Gastroesophageal sphincter (tissue), 4 donors: ENCODE results near the gene SERPINE3. TPM values are rescaled to one million over a fixed set of nuclear protein-coding genes. Genes with fewer than 3 reads are reported as not detected.
A peak's percentile ranks its signal among the peaks of the same experiment; 100 is the strongest.

ENCODE experiments used
- ATAC-seq: fragments of 150-250 bp; one replicate; pipeline ENCODE4 v1.9.1; 2016; ENCODE audit warnings: mild to moderate bottlenecking, moderate library complexity
- H3K27ac ChIP-seq, 4 donors: fragments of 200-600 bp; sonication (generic) in 3 of 4; 1 replicate in 3 of 4; 2 replicates in 1 of 4; pipeline ENCODE4 v1.5.1; 2016 to 2019
- H3K27me3 ChIP-seq: fragments of 200-600 bp; sonication (generic); one replicate; pipeline ENCODE4 v1.5.1; 2019
- H3K36me3 ChIP-seq, 2 donors: fragments of 200-600 bp; sonication (generic); one replicate each; pipeline ENCODE4 v1.5.1; 2019; ENCODE audit warnings: control low read depth in 1 of 2
- H3K4me1 ChIP-seq, 3 donors: fragments of 200-600 bp; sonication (generic); 1 replicate in 2 of 3; 2 replicates in 1 of 3; pipeline ENCODE4 v1.5.1; 2016 to 2019; ENCODE audit warnings: control low read depth in 2 of 3
- H3K4me3 ChIP-seq, 2 donors: fragments of 200-600 bp; sonication (generic); one replicate each; pipeline ENCODE4 v1.5.1; 2019; ENCODE audit warnings: mild to moderate bottlenecking in 1 of 2, moderate library complexity in 1 of 2
- H3K9me3 ChIP-seq, 3 donors: fragments of 200-600 bp; sonication (generic); one replicate each; pipeline ENCODE4 v1.5.1; 2017 to 2019; ENCODE audit warnings: control low read depth in 2 of 3
- EP300 ChIP-seq: sonication (generic); formaldehyde crosslinking; IDR thresholded peaks from one replicate; pipeline ENCODE4 v1.6.1; 2017; ENCODE audit warnings: antibody characterized with exemption, mild to moderate bottlenecking
- POLR2A ChIP-seq, 2 donors: fragments of 450-650 bp; IDR thresholded peaks; one replicate each; pipeline ENCODE4 v1.6.1; 2017; ENCODE audit warnings: antibody characterized with exemption in 2 of 2, mild to moderate bottlenecking in 2 of 2, moderate library complexity in 1 of 2
- POLR2AphosphoS5 ChIP-seq: sonication (generic); formaldehyde crosslinking; IDR thresholded peaks from one replicate; pipeline ENCODE4 v1.6.1; 2017; ENCODE audit warnings: antibody characterized with exemption
- WGBS, 2 donors: methylation state at CpG; one replicate each; pipeline ENCODE4 v1.1.5; 2018; ENCODE audit warnings: low coverage in 1 of 2; 5-methylcytosine and 5-hydroxymethylcytosine counted together
- small RNA-seq, 4 donors: library from RNA; depleted of rRNA; stranded (forward); fragments of <200 nt; gene quantifications; one replicate each; pipeline ENCODE3, GENCODE V24; 2016
- total RNA-seq, 4 donors: library from RNA; depleted of rRNA; stranded (reverse); fragments of >200 nt; gene quantifications; one replicate each; pipeline ENCODE4 v1.1.0, GENCODE V29; 2016
- TF ChIP-seq, protein P1 (sequence below), 4 experiments: fragments of 200-600 bp in 2 of 4; fragments of 450-650 bp in 2 of 4; sonication (generic) in 1 of 4; IDR thresholded peaks; one replicate each; pipeline ENCODE4 v1.5.1; 2017 to 2019; ENCODE audit warnings: antibody characterized with exemption in 4 of 4, mild to moderate bottlenecking in 2 of 4, moderate library complexity in 2 of 4

Gene SERPINE3
- total RNA-seq, 4 donors from 2014 or later, result 0.78 TPM; not detected in 3

- Histone ChIP-seq H3K4me1 (peaks cover 5 to 25% (median 8%) of the 10 kb centered on the region in 3 donors), H3K4me3 (no peak overlapping the region), H3K36me3 (no peaks in the 10 kb centered on the region), H3K27ac (peak overlapping the region; percentile 39 to 57 (median 48)), H3K27me3 (no peaks in the 10 kb centered on the region), H3K9me3 (no peaks in the 10 kb centered on the region)
- WGBS, 2 donors, result 42 to 56% methylated on average over 6 of the region's 6 CpGs
- peak; percentile 53 for TF ChIP-seq POLR2AphosphoS5
- TF ChIP-seq EP300, result no peak
- ATAC-seq, result peak; percentile 97
Observed at GRCh38 chr13:51397262-51397941, 57.9 kb downstream of the SERPINE3 start.

DNA sequence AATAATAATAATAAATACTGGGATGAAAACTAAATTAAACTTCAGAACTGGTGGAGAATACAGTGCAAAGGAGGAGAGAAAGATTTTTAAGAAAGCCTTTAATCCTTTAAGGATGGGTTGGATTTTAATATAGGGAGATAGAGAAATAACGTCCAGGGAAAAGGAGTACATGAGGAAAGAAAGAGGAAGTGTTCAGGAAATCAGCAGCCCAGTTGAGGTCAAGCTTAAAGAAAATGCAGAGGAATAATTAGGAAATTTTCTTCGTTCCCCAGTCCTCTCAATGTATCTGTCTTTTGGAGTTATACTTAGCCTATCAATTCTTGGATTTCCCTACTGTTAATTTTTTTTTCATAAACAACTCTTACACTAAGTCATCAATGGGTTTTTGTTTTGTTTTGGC, 65.7 kb downstream of the SERPINE3 start:
- Histone ChIP-seq H3K9me3 (no peaks in the 10 kb centered on the region), H3K4me3 (no peak overlapping the region), H3K27ac (no peak overlapping the region), H3K36me3 (no peaks in the 10 kb centered on the region), H3K4me1 (peaks cover 0 to 4% (median 0%) of the 10 kb centered on the region in 3 donors), H3K27me3 (no peaks in the 10 kb centered on the region)
- no peak for TF ChIP-seq EP300
- TF ChIP-seq, protein P1, sequence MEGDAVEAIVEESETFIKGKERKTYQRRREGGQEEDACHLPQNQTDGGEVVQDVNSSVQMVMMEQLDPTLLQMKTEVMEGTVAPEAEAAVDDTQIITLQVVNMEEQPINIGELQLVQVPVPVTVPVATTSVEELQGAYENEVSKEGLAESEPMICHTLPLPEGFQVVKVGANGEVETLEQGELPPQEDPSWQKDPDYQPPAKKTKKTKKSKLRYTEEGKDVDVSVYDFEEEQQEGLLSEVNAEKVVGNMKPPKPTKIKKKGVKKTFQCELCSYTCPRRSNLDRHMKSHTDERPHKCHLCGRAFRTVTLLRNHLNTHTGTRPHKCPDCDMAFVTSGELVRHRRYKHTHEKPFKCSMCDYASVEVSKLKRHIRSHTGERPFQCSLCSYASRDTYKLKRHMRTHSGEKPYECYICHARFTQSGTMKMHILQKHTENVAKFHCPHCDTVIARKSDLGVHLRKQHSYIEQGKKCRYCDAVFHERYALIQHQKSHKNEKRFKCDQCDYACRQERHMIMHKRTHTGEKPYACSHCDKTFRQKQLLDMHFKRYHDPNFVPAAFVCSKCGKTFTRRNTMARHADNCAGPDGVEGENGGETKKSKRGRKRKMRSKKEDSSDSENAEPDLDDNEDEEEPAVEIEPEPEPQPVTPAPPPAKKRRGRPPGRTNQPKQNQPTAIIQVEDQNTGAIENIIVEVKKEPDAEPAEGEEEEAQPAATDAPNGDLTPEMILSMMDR (IDR thresholded peaks at IDR 0.05), result no peak
- TF ChIP-seq POLR2AphosphoS5, result no peak
- TF ChIP-seq POLR2A (IDR thresholded peaks at IDR 0.05), result no peak
- ATAC-seq, result no peak
- WGBS, 2 donors, result 25 to 76% methylated on average over 2 of the region's 2 CpGs

- no peak for ATAC-seq
- H3K9me3 ChIP-seq, result no peaks in the 10 kb centered on the region
- H3K27ac ChIP-seq, result no peak overlapping the region
- WGBS, 2 donors, result 92% methylated on average over 3 of the region's 3 CpGs; no CpG with 5 or more reads in 1 of the 2 donors
- peaks cover 0 to 17% of the 10 kb centered on the region in 2 donors for H3K36me3 ChIP-seq
- TF ChIP-seq POLR2A (IDR thresholded peaks at IDR 0.05) (no peak), EP300 (no peak), POLR2AphosphoS5 (no peak)
- TF ChIP-seq, protein P1 (IDR thresholded peaks at IDR 0.05), result no peak
- H3K4me1 ChIP-seq, result peaks cover 0 to 5% (median 0%) of the 10 kb centered on the region in 3 donors
- H3K4me3 ChIP-seq, result no peak overlapping the region
- no peaks in the 10 kb centered on the region for H3K27me3 ChIP-seq
Observed at GRCh38 chr13:51412431-51412830, 72.9 kb downstream of the SERPINE3 start.

Small RNA genes within 50 kb of the gene (small RNA-seq; reads per million reads assigned to genes)
- 0 reads per million in 4 donors for gene MIR5693

Other genes starting within 250 kb of the SERPINE3 start
- under 1 TPM in 1 of 4 donors, not detected in 3; 0.46 TPM for gene C13orf42, start 228.4 kb upstream of the SERPINE3 start, total RNA-seq
- 10 to 100 TPM; 13.7 to 23.2 (median 15.2) TPM for gene FAM124A, start 117.3 kb upstream of the SERPINE3 start, total RNA-seq
- gene INTS6, start 113.3 kb downstream of the SERPINE3 start, total RNA-seq, result 10 to 100 TPM; 22.4 to 35.0 (median 29.8) TPM
- 10 to 100 TPM in 2 of 4 donors, 1 to 10 TPM in 2; 5.2 to 11.5 (median 8.5) TPM for gene WDFY2, start 244.8 kb downstream of the SERPINE3 start, total RNA-seq